Uterus (tissue), 4 donors: Measurements from ENCODE around the gene APOBEC4. TPM values are rescaled to one million over a fixed set of nuclear protein-coding genes. Genes with fewer than 3 reads are reported as not detected.
A peak's percentile ranks its signal among the peaks of the same experiment; 100 is the strongest.
"Not testable (repeated sequence)": the region's sequence is repeated elsewhere in the genome, so short reads cannot be mapped to it uniquely, and the experiment has no call there.

Experiments used
- DNase-seq, 2 donors: peaks; one replicate each; pipeline ENCODE4 v3.0.0-alpha.2; 2019 to 2020
- H3K27ac ChIP-seq, 2 donors: fragments of 200-600 bp; sonication (generic); 1 replicate in 1 of 2; 2 replicates in 1 of 2; pipeline ENCODE4 v1.5.1; 2016 to 2018
- H3K27me3 ChIP-seq, 2 donors: fragments of 200-600 bp; sonication (generic); one replicate each; pipeline ENCODE4 v1.5.1; 2018 to 2019; ENCODE audit warnings: control low read depth in 1 of 2
- H3K36me3 ChIP-seq, 2 donors: fragments of 200-600 bp; sonication (generic); one replicate each; pipeline ENCODE4 v1.5.1; 2019; ENCODE audit warnings: control low read depth in 1 of 2
- H3K4me1 ChIP-seq, 2 donors: fragments of 200-600 bp; sonication (generic); one replicate each; pipeline ENCODE4 v1.5.1; 2018 to 2019; ENCODE audit warnings: control low read depth in 1 of 2
- H3K4me3 ChIP-seq, 2 donors: fragments of 200-600 bp; sonication (generic); 1 replicate in 1 of 2; 2 replicates in 1 of 2; pipeline ENCODE4 v1.5.1; 2018 to 2019; ENCODE audit warnings: mild to moderate bottlenecking in 1 of 2
- H3K9me3 ChIP-seq, 2 donors: fragments of 200-600 bp; sonication (generic); one replicate each; pipeline ENCODE4 v1.5.1; 2019; ENCODE audit warnings: control low read depth in 1 of 2
- CTCF ChIP-seq, 4 experiments: fragments of 200-600 bp in 2 of 4; fragments of 450-650 bp in 2 of 4; sonication (generic) in 2 of 4; IDR thresholded peaks; one replicate each; pipeline ENCODE4 v1.5.1; 2016 to 2019; ENCODE audit warnings: antibody characterized with exemption in 4 of 4, mild to moderate bottlenecking in 2 of 4, moderate library complexity in 1 of 4
- POLR2A ChIP-seq, 2 donors: fragments of 450-650 bp; IDR thresholded peaks; one replicate each; pipeline ENCODE4 v1.6.1; 2016; ENCODE audit warnings: antibody characterized with exemption in 2 of 2, mild to moderate bottlenecking in 1 of 2, moderate library complexity in 1 of 2
- intact Hi-C: fragments of 100-400 bp; cut with DNase I; formaldehyde crosslinking; loops from one replicate; pipeline ENCODE4 v1.15.1; 2023; ENCODE audit warnings: low total_unique reads
- total RNA-seq, 4 donors: library from RNA; depleted of rRNA in 3 of 4; stranded (reverse); fragments of >200 nt in 3 of 4; gene quantifications; one replicate each; pipeline versions ENCODE4 v1.1.0 to v1.2.4, GENCODE V29; 2014 to 2023
- donor health status: DM: yes; HTN: yes; CAD: no.

APOBEC4 gene
- total RNA-seq, 4 donors from 2014 or later = 0.40 to 0.76 TPM; not detected in 2

- H3K9me3 ChIP-seq = no peaks in the 10 kb centered on the region
- TF ChIP-seq POLR2A (IDR thresholded peaks at IDR 0.05) (no peak), CTCF (IDR thresholded peaks at IDR 0.05) (no peak)
- intact Hi-C loops = loop anchor here (10.0 kb wide), 1 partner anchor 157 kb away; the partner anchor contains the start of gene SMG7
- peak overlapping the region; percentile 91 to 97 for H3K27ac ChIP-seq
- H3K4me3 ChIP-seq = peak overlapping the region; percentile 71 to 92
- H3K27me3 ChIP-seq = no peaks in the 10 kb centered on the region
- H3K4me1 ChIP-seq = peaks cover 10 to 12% of the 10 kb centered on the region in 2 donors
- no peak for DNase-seq
- H3K36me3 ChIP-seq = no peaks in the 10 kb centered on the region
These were observed 21.0 kb downstream of the APOBEC4 start for GRCh38 chr1:183632114-183632513.

GRCh38 chr1:183630748-183631147, 22.4 kb downstream of the APOBEC4 start:
- TF ChIP-seq CTCF (IDR thresholded peaks at IDR 0.05) (no peak), POLR2A (IDR thresholded peaks at IDR 0.05) (no peak)
- no peak for DNase-seq
- Histone ChIP-seq H3K27ac (peak overlapping the region; percentile 91 to 97), H3K36me3 (no peaks in the 10 kb centered on the region), H3K4me1 (peaks cover 10 to 12% of the 10 kb centered on the region in 2 donors), H3K27me3 (no peaks in the 10 kb centered on the region), H3K4me3 (peak overlapping the region in 1 of 2 donors; percentile 6), H3K9me3 (no peaks in the 10 kb centered on the region)
- intact Hi-C loops = loop anchor here (10.0 kb wide), 1 partner anchor 156 kb away; the partner anchor contains the start of gene SMG7

GRCh38 chr1:183628537-183628936, 24.6 kb downstream of the APOBEC4 start:
- Histone ChIP-seq H3K27me3 (no peaks in the 10 kb centered on the region), H3K36me3 (no peaks in the 10 kb centered on the region), H3K4me3 (no peak overlapping the region), H3K4me1 (peaks cover 10 to 12% of the 10 kb centered on the region in 2 donors), H3K27ac (no peak overlapping the region), H3K9me3 (no peaks in the 10 kb centered on the region)
- intact Hi-C loops = no loop called here
- DNase-seq = no peak
- no peak for TF ChIP-seq CTCF (IDR thresholded peaks at IDR 0.05)

- peak overlapping the region in 1 of 2 donors; percentile 65 for H3K27ac ChIP-seq
- H3K4me1 ChIP-seq = peaks cover 10 to 12% of the 10 kb centered on the region in 2 donors
- H3K4me3 ChIP-seq, H3K9me3 ChIP-seq, intact Hi-C loops, H3K36me3 ChIP-seq, DNase-seq, H3K27me3 ChIP-seq: not testable (repeated sequence)
These were observed 26.9 kb downstream of the APOBEC4 start for GRCh38 chr1:183626236-183626635.

GRCh38 chr1:183622884-183623785, 30.0 kb downstream of the APOBEC4 start:
- Histone ChIP-seq H3K4me3 (no peak overlapping the region), H3K27ac (peak overlapping the region; percentile 2 to 29), H3K9me3 (no peaks in the 10 kb centered on the region), H3K4me1 (no peaks in the 10 kb centered on the region), H3K36me3 (no peaks in the 10 kb centered on the region), H3K27me3 (no peaks in the 10 kb centered on the region)
- intact Hi-C loops = no loop called here
- TF ChIP-seq POLR2A (IDR thresholded peaks at IDR 0.05) (no peak), CTCF (IDR thresholded peaks at IDR 0.05) (peak; percentile 40 to 61 (median 47))
- DNase-seq = peak in 1 of 2 donors; percentile 39
